GM19193 (cell line): ENCODE results near the gene EAF1.

Experiments
- POLR2A ChIP-seq: IDR thresholded peaks from 4 replicates; pipeline ENCODE4 v1.6.1; 2011; ENCODE audit not compliant: insufficient read depth, insufficient read length; ENCODE audit errors: extremely low read depth

EAF1 gene

GRCh38 chr3:15427182-15427880 is at the start of gene EAF1, which contains the start of gene METTL6:
EAF1 (plus strand) TSS chr3:15427598; CDS start chr3:15427780, 182 bp downstream.
METTL6 (minus strand) TSS chr3:15427544; CDS start chr3:15426511, 1,033 bp downstream.
- peak; percentile 84 for TF ChIP-seq POLR2A

DNA sequence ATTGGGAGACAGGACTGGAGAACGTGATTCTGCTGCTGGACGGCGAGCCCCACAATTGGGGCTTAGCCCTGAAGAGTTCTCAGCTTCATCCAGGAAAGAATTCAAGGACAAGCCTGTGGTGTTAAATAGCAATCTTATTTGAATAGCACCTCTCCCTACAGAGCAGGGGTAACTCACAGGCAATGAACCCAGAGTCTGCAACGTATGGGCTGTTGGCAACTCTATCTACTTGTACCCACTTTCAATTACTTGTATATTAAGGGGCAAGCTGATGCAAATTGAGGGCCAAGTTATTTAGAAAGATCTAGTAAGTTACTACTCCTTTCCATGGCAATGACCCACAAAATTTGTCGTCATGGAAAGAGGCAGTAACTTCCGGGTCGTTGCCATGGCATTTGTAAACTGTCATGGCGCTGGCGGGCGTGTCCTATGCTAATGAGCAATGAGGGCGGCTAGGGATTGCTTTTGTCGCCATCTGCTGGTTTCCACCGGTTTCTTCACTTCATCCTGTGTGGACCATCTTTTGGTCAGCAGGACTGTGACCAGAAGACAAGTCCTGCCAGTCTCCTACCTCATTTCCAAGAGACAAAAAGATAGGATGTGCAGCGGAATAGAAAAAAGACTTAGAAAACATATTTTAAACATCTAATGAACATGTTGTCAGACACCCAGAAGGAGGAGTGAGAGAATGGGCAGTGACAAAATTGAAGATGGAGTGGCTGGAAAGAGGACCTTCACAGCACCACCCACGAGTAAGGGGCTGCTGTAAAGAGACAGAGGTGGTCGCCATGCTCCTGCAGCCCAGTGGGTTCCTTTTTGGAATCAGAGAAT is 49.2 kb upstream of the EAF1 start:
- TF ChIP-seq POLR2A = no peak

DNA sequence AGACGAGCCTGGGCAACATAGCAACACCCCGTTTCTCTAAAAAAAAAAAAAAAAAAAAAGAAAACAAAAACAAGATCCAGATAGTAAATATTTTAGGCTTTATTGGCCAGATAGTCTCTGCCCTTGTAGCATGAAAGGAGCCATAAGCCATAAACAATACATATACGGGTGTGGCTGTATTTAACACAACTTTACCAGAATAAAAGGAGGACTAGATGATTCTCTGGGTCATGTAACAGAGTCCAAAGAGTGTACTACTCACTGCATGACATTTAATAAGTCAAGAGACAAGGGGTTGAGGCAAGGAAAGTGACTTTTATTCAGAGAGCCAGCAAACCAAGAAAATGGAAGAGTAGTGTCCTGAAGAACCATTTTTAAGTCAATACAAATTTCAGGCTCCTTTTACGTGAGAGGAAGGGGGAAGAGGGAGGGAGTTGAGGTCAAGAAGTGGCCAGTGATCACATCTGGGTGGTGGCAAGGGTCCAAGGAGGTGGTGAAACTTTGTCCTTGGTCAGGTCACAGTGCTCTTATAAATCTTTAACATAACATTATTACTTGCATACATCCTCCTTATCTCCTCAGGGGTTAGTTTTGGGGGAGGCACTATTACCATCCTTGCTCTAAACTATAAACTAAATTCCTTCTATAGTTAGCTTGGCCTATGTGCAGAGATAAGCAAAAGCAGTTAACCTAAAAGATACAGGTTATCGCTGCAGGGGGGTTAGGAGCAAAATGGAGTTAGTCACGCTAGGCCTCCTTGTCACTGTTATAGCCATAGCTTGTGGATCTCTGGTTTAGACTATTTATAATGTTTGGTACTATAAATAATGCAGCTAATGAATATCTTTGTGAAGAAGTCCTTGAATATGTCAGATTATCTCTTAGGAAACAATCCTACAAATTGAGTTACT is 46.2 kb upstream of the EAF1 start:
- no peak for TF ChIP-seq POLR2A

DNA sequence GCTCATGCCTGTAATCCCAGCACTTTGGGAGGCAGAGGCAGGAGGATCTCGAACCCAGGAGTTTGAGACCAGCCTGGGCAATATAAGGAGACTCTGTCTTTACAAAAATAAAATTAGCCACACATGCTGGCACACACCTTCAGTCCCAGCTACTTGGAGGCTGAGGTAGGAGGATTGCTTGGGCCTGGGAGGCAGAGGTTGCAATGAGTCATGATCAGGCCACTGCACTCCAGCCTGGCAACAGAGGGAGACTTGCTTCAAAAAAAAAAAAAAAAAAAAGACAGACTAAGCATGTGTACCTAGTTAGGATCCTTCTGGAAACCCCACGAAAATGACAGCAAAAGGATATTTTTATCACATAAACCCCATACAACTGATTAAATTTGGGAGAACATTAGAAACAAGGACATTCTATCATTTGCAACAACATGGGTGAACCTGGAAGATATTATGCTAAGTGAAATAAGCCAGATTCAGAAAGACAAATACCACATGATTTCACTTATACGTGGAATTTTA is 44.9 kb upstream of the EAF1 start:
- no peak for TF ChIP-seq POLR2A

DNA sequence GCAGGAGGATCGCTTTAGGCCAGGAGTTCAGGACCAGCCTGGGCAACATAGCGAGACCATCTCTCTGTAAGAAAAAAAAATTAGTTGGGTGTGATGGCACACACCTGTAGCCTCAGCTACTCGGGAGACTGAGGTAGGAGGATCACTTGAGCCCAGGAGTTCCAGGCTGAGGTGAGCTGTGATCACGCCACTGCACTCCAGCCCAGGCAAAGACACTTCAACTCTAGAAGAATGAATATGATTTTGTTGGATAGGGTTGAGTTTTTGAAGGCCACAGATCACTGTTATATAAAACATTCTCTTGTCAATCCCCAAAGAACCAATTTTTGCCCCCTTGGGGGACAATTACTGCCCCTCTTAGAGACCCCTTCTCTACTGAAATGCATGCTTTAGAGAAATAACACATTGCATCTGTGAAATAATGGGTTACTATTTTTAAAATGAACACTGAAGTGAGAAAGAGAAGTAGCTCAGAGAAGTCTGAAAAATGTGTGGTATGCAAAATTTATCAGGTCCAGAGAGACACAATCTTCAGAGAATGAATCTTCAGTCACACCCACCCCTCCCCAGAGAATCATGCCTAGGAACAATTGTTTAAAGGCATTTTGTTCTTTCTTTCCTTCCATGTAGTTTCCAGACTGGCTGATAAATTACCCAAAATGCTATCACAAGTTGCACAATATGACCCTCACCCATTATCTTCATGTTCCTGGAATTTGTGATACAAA is 42.7 kb upstream of the EAF1 start:
- no peak for TF ChIP-seq POLR2A

- no peak for TF ChIP-seq POLR2A
Measured at GRCh38 chr3:15385901-15386653, 41.3 kb upstream of the EAF1 start.

- TF ChIP-seq POLR2A = no peak
Measured at GRCh38 chr3:15387171-15387581, 40.2 kb upstream of the EAF1 start.

GRCh38 chr3:15387735-15388134 is 39.7 kb upstream of the EAF1 start:
- TF ChIP-seq POLR2A = no peak

GRCh38 chr3:15390460-15390859 is 36.9 kb upstream of the EAF1 start:
- no peak for TF ChIP-seq POLR2A

DNA sequence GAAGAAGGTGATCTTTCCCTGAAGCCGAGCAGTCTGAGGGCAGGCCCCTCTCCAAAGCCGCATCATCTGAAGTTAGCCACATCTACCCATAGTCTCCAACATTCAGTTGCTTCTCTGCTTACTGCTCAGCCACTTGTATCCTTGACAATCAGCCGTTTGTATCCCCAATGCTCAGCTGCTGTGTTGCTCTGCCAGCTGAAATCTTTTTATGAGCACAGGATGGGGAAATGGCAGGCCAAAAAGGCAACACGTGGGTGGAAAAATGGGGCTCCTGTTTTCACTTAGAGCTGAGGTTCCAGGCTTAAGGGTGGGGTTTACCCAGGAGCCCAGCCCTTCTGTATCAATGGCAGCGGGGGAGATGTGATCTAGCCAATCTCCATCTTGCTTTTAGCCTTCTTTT is 36.4 kb upstream of the EAF1 start:
- TF ChIP-seq POLR2A = no peak

- TF ChIP-seq POLR2A = no peak
Measured at GRCh38 chr3:15399970-15400369, 27.4 kb upstream of the EAF1 start.

- TF ChIP-seq POLR2A = no peak
Measured at GRCh38 chr3:15401936-15402335, 25.5 kb upstream of the EAF1 start.

GRCh38 chr3:15403495-15403894 is 23.9 kb upstream of the EAF1 start:
- TF ChIP-seq POLR2A = no peak
